Keratinocyte (primary cell): ENCODE data around the gene HOXB7.
A peak's percentile ranks its signal among the peaks of the same experiment; 100 is the strongest.

Experiments
- EZH2 ChIP-seq: IDR thresholded peaks from one replicate; pipeline ENCODE4 v1.6.1; 2012; ENCODE audit warnings: inconsistent platforms, mild to moderate bottlenecking, low read length, moderate library complexity
- TF ChIP-seq, protein P1 (sequence below), 3 experiments: IDR thresholded peaks in 1 of 3; conservative IDR thresholded peaks in 1 of 3; optimal IDR thresholded peaks in 1 of 3; 2 replicates in 2 of 3; 3 replicates in 1 of 3; pipeline versions ENCODE3 to v1.5.1; 2011; ENCODE audit warnings: low read length in 3 of 3, mild to moderate bottlenecking in 3 of 3, moderate library complexity in 2 of 3, control low read depth in 1 of 3, inconsistent platforms in 1 of 3; ENCODE audit not compliant: insufficient read depth in 2 of 3; ENCODE audit errors: extremely low read depth in 1 of 3

DNA sequence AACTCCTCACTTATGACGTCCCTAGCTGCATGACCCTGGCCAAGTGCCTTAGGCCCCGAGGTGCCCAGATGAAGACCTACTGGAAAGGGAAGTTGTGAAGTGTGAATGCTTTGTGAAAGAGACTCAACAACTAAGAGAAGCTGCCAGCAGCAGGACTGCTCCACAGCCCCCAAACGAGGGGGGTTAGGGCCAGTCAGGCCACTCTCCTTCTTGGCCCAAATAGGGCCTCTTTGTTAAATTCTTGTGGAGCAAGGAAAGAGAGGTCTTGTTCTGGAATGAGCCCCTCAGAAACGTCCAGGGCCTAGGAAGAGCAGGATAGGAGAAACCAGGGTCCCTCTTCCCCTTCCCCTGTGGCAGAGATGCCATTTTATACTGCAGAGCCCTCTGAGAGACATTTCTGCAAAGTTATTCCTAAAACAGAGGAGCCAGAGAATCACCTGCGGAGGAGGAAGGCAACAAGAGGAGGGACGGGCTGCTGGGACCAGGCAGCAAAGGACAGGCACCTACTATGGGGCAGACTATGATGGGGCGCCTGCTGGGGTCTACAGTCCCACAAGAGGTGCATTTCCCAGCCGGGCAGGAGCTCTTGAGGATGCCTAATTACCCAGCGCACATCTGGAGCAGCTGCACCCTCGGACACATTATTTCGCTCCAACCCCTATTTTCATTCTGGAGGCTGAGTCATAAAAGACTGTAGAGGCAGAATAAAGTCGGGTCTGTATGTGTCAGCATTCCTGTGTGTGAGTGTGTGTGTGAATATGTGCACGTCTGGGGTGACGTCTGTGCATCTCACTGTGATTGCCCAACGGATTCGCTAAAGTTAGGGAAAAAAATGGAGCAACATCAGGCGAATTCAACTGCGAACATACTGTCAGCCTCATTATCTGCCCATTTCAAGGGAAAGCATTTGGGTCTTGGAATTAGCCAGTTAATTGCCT lies 26.8 kb upstream of the HOXB7 start:
- TF ChIP-seq EZH2: peak; percentile 25
- TF ChIP-seq, protein P1, sequence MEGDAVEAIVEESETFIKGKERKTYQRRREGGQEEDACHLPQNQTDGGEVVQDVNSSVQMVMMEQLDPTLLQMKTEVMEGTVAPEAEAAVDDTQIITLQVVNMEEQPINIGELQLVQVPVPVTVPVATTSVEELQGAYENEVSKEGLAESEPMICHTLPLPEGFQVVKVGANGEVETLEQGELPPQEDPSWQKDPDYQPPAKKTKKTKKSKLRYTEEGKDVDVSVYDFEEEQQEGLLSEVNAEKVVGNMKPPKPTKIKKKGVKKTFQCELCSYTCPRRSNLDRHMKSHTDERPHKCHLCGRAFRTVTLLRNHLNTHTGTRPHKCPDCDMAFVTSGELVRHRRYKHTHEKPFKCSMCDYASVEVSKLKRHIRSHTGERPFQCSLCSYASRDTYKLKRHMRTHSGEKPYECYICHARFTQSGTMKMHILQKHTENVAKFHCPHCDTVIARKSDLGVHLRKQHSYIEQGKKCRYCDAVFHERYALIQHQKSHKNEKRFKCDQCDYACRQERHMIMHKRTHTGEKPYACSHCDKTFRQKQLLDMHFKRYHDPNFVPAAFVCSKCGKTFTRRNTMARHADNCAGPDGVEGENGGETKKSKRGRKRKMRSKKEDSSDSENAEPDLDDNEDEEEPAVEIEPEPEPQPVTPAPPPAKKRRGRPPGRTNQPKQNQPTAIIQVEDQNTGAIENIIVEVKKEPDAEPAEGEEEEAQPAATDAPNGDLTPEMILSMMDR (optimal IDR thresholded peaks at IDR 0.05 in 1 of 3, IDR thresholded peaks at IDR 0.05 in 1 of 3, conservative IDR thresholded peaks at IDR 0.05 in 1 of 3; ENCODE audit: extremely low read depth in 1 of 3, insufficient read depth in 2 of 3, low read length in 3 of 3): no peak
